GM11168 (cell line): ENCODE results near the gene ADAMTS19.
"Not testable (repeated sequence)": the region's sequence is repeated elsewhere in the genome, so short reads cannot be mapped to it uniquely, and the experiment has no call there.

Experiments used
- in situ Hi-C: fragments of 300-500 bp; cut with MboI; formaldehyde crosslinking; loops from one replicate; pipeline ENCODE4 v1.12.0; 2022; ENCODE audit warnings: low sequenced_read_pairs; ENCODE audit not compliant: unreplicated experiment

Gene ADAMTS19

DNA sequence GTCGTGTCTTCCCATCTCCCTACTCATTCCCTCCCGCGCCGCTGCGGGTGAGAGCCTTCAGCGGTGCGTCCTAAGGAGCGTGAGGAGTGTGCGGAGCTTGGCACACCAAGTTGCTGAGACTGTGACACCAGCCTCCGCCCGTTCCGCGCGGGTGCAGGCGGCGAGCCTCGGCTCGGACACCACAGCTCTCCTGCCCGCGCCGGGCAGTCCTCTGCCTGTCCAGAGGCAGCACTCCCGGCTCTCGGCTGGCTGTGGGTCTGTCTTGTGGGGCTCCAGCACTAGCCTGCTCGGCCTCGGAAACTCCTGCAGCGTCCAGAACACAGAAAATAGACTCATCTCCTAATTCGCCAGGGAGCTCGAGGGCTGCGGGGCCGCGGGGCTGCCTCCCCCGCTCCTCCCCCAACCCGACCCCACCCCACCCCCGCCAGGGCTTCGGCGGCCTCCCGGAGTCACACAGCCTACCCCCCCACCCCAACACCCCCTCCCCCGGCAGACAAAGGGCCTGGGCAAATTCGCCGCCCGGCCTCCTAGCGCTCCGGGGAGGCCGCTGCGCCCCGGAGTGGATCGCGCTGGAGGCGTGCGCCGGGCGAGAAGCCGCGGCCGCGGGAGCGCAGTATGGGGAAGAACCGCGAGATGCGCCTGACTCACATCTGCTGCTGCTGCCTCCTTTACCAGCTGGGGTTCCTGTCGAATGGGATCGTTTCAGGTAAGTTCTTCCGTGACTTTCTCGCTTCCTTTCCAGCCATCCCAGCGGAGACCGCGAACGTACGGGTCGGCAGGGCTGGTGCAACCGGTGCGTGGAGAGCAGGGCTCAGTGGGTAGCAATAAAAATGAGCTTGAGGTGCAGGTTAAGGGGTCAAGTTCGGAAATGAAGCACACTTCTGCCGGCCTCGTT is at the start of gene ADAMTS19:
Gene ADAMTS19, plus strand, starts transcription at position 522 of the 895 bp plus-strand sequence. Its CDS starts 94 bp downstream, at position 616.
- in situ Hi-C loops: no loop called here

DNA sequence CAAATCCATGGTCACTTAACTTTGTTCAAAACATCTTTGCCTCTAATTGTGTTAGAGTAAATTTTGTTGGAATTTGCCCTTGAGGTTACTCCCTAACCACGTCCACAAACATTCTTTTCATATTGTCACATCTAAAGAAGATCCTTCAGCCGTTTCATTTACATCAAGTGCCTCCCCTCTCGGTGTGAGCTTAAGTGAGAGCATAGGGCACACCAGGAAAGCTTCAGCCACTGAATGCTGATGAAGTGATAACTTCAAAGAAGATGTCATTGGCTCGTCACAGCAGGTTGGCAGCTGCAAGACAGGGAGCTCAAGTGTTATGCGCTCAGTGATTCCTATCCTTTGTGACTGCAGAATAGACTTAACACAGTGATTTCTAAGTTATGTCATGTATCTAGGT is 49.6 kb upstream of the ADAMTS19 start:
- in situ Hi-C loops: no loop called here

GRCh38 chr5:129412721-129413120 is 47.4 kb upstream of the ADAMTS19 start:
- in situ Hi-C loops: no loop called here

- in situ Hi-C loops: no loop called here
Observed at GRCh38 chr5:129413570-129413969, 46.5 kb upstream of the ADAMTS19 start.

DNA sequence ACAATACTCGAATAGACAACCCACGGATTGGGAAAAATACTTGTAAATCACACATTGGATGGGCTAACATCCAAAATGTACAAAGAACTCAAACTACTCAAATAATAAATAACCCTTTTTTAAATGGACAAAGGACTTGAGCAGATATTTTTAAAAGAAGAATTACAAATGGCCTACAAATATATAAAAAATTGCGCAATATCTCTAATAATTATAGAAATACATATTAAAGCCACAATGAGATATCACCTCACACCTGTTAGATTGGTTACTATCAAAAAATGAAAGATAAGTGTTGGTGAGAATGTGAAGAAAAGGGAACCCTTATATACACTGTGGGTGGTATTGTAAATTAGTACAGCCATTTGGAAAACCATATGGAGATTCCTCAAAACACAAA is 40.8 kb upstream of the ADAMTS19 start:
- in situ Hi-C loops: no loop called here

- in situ Hi-C loops: no loop called here
Observed at GRCh38 chr5:129425031-129425430, 35.1 kb upstream of the ADAMTS19 start.

GRCh38 chr5:129426071-129426470 is 34.0 kb upstream of the ADAMTS19 start:
- in situ Hi-C loops: no loop called here

DNA sequence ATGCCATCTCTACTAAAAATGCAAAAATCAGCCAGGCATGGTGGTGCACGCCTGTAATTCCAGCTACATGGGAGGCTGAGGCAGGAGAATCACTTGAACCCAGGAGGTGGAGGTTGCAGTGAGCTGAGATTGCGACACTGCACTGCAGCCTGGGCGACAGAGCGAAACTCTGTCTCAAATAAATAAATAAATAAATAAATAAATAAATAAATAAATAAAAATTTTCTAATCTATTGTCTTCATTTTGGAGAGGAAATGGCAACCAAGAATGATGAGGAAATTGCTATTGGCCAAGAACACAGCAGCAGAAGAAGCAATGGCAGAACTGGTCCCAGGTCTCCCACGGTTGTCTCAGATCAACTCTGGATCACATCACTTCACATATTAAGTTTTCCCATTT is 31.5 kb upstream of the ADAMTS19 start:
- in situ Hi-C loops: not testable (repeated sequence)

DNA sequence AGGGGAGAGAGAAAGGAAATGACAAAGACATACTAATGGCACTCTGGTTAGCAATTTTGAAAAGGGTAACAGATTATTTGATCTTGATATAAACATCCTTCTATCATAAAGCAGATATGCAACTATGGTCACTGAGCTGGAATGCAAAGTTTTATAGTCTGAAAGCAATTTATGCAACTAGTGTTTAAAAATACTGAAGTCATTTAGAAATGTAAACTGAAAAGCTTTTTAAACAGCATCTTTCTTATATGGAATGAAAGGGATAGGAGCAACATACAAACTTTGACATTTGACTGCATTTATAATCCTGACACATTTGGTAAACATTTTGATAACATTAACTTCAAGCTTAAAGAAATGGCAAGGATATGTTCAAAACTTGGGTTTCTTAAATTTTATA is 28.7 kb upstream of the ADAMTS19 start:
- in situ Hi-C loops: no loop called here

- in situ Hi-C loops: no loop called here
Observed at GRCh38 chr5:129438322-129438721, 21.8 kb upstream of the ADAMTS19 start.

DNA sequence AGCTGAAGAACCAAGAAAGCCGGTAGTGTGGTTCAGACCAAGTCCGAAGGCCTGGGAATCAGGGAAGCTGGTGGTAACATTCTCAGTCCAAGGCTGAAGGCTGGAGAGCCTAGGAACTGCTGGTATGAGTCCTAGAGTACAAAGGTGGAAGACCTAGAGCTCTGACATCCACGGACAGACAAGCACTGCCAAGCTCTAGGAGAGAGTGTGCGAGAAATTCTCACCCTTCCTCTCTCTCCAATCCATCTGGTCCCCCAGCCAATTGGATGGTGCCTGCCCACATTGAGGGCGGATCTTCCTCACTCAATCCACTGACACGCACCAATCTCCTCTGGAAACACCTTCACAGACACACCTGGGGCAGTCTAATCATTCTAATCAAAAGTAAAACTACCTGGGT is 19.7 kb upstream of the ADAMTS19 start:
- in situ Hi-C loops: no loop called here

- in situ Hi-C loops: no loop called here
Observed at GRCh38 chr5:129441096-129441495, 19.0 kb upstream of the ADAMTS19 start.

DNA sequence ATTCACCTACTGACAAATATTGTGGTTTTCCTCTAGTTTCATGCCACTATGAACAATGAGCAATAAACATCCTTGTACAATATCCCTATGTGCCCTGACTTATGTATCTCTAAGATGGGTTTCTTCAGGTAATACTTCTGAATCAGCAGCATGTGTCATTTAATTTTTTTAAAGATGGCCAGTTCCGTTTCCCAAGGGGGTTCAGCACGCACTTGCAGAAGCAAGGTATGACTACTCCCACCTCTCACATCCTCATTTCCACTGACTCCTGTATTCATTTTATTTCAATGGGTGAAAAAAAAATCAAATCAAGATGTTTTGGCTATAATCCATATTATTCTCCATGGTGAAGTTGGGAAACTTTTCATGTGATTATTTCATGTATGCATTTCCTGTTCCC is 14.7 kb upstream of the ADAMTS19 start:
- in situ Hi-C loops: no loop called here

GRCh38 chr5:129447968-129448367 is 12.1 kb upstream of the ADAMTS19 start:
- in situ Hi-C loops: no loop called here

DNA sequence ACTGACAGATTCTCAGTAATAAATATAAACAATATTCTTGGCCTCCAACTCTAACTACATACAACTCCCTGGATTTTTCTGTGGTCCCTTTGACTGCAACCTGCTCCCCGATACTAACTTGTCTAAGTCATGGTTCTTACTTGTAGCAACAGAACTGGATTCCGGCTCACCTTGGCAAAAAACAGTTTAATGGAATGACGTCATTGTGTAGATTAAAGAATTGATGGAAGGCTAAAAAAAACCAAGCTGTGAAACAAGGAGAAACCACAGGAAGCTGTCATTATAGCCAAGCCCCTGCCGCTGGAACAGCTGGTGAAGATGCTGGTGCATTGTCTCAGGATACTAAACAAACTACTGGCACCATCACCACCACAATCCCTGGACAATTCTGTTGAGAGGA is 11.4 kb upstream of the ADAMTS19 start:
- in situ Hi-C loops: no loop called here

- in situ Hi-C loops: no loop called here
Observed at GRCh38 chr5:129454461-129454860, 5.6 kb upstream of the ADAMTS19 start.

- in situ Hi-C loops: no loop called here
Observed at GRCh38 chr5:129459450-129459776, 685 bp upstream of the ADAMTS19 start.

- in situ Hi-C loops: no loop called here
Observed at GRCh38 chr5:129460672-129460935, 506 bp downstream of the ADAMTS19 start.

- in situ Hi-C loops: no loop called here
Observed at GRCh38 chr5:129460936-129461710, 1.0 kb downstream of the ADAMTS19 start.

DNA sequence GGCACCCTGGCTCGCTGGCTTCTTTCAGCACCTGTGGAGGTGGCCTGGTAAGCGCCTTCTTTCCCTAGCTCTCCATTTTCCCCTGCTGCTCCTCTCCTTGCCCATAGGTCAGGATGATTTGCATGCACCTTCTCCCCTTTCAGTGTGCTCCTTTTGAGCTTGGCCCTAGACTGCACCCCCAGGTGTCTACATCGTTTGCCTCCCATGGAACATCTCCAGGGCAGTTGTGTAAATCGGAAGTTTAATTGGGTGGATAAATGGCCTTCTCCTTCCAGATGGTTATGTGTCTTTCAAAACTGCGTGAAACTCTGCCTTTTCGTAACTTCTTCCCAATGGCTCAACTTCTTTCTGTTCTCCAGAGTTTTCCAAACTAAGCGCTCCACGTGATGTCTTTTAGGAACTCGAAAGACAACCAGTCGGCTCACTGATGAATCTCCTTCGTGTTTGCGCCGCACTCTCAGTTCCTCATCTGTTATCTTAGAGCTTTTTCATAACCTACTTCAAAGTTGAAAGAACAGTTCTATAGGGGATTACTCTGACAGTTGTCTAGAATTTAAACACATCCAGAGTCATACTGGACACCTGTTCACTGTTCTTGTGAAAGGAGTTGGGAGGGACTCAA is 1.7 kb downstream of the ADAMTS19 start:
- in situ Hi-C loops: no loop called here

- in situ Hi-C loops: no loop called here
Observed at GRCh38 chr5:129465776-129466344, 5.8 kb downstream of the ADAMTS19 start.
